Measurements from ENCODE around the gene UBALD2. TPM values are rescaled to one million over a fixed set of nuclear protein-coding genes. Genes with fewer than 3 reads are reported as not detected.

UBALD2 gene
- total and polyA plus RNA-seq, 2 of the 13 experiments (the other 11 are each of a cell fraction or from before 2014, with no cell fraction given) = 3.3 to 89.7 TPM

DNA sequence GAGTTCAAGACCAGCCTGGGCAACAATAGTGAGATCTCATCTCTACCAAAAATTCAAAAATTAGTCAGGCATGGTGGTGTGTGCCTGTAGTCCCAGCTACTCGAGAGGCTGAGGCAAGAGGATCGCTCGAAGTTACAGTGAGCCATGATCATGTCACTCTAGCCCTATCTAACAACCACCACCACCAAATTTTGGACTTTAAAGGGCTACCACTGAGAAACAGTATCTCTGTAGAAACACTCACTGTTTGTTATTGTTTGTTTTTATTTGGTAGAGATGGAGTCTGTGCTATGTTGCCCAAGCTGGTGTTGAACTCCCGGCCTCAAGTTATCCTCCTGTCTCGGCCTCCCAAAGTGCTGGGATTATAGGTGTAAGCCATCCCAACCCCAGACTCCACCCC lies 1.3 kb upstream of the UBALD2 start:
- Histone ChIP-seq H3K4me3 (replicated peaks in 1 of 3; ENCODE audit: insufficient read depth in 1 of 3, low read depth in 2 of 3, low read length in 3 of 3) (no peak overlapping the region), H3K36me3 (replicated peaks in 1 of 2; ENCODE audit: control insufficient read depth in 1 of 2, insufficient read depth in 2 of 2, low read length in 2 of 2) (peaks cover under 1 to 1% of the 10 kb centered on the region in 2 experiments; a peak in 1 of 5 replicates), H3K79me2 (ENCODE audit: insufficient read depth, low read length) (peaks cover 19% of the 10 kb centered on the region), H4K20me1 (ENCODE audit: insufficient read depth, low read length) (no peaks in the 10 kb centered on the region), H3K9ac (ENCODE audit: insufficient read depth, low read depth, low read length) (0 out of 2 replicates have a peak overlapping the region, but pooled peaks have one; percentile 39), H2AFZ (ENCODE audit: low read length) (no peak overlapping the region), H3K27ac (ENCODE audit: extremely low read length, insufficient read depth, low read length) (no peak overlapping the region), H3K4me2 (ENCODE audit: low read depth, low read length) (no peak overlapping the region), H3K4me1 (ENCODE audit: insufficient read depth, low read length) (peaks cover 80% of the 10 kb centered on the region), H3K9me3 (ENCODE audit: low read length) (no peaks in the 10 kb centered on the region), H3K27me3 (ENCODE audit: control insufficient read depth in 1 of 2, insufficient read depth in 2 of 2, low read length in 2 of 2) (no peaks in the 10 kb centered on the region)
- no peak for FAIRE-seq
- 92% methylated on average over 5 of the region's 5 CpGs for WGBS (ENCODE audit: low lambda C conversion rate)
- ATAC-seq = no peak
- in situ Hi-C loops (cut with HindIII; ENCODE audit: extremely low pct_ligation_motif_present, low pct_unique_long_range_greater_than_20kb) (no loop called here), intact Hi-C loops (cut with micrococcal nuclease; ENCODE audit: unreplicated experiment) (loop anchor here (2.0 kb wide), 1 partner anchor 55 kb away; no protein-coding TSS in a partner anchor)
- no TSS peak for BruUV-seq (replicated peaks)
- ChIA-PET POLR2A (interaction anchor here (1.4 to 5.6 kb wide), 7 partner anchors 10 to 269 kb away, joined by 3 to 51 read pairs (median 10); partner anchors contain the start of gene RNF157), CTCF (ENCODE audit: low intra/inter-chr PET ratio, low total read pairs) (no interaction called here)
- TF ChIP-seq, protein P1, sequence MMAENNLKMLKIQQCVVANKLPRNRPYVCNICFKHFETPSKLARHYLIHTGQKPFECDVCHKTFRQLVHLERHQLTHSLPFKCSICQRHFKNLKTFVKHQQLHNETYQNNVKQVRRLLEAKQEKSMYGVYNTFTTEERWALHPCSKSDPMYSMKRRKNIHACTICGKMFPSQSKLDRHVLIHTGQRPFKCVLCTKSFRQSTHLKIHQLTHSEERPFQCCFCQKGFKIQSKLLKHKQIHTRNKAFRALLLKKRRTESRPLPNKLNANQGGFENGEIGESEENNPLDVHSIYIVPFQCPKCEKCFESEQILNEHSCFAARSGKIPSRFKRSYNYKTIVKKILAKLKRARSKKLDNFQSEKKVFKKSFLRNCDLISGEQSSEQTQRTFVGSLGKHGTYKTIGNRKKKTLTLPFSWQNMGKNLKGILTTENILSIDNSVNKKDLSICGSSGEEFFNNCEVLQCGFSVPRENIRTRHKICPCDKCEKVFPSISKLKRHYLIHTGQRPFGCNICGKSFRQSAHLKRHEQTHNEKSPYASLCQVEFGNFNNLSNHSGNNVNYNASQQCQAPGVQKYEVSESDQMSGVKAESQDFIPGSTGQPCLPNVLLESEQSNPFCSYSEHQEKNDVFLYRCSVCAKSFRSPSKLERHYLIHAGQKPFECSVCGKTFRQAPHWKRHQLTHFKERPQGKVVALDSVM (CRISPR knock-in tag; IDR thresholded peaks at IDR 0.05) = peak; percentile 42
- no peak for TF ChIP-seq BRD4 (CRISPR knock-in tag; IDR thresholded peaks at IDR 0.05)
- TF ChIP-seq KLF6 (CRISPR knock-in tag; IDR thresholded peaks at IDR 0.05) = 0 out of 2 replicates have a peak, but pooled peaks have one; percentile 9
- TF ChIP-seq ZNF605 (CRISPR knock-in tag; IDR thresholded peaks at IDR 0.05) = 0 out of 2 replicates have a peak, but pooled peaks have one; percentile 1
- no peak for TF ChIP-seq PBX3 (CRISPR knock-in tag; IDR thresholded peaks at IDR 0.05; ENCODE audit: borderline replicate concordance)
- TF ChIP-seq ZMYM3 (CRISPR knock-in tag; IDR thresholded peaks at IDR 0.05) = 0 out of 2 replicates have a peak, but pooled peaks have one; percentile 23
- no peak for DNase-seq (ENCODE audit: low spot score)

Measured in HepG2 (cell line).